ENCODE results near the gene ESYT2. TPM values are rescaled to one million over a fixed set of nuclear protein-coding genes. Genes with fewer than 3 reads are reported as not detected.
"Not testable (repeated sequence)": the region's sequence is repeated elsewhere in the genome, so short reads cannot be mapped to it uniquely, and the experiment has no call there.

The ESYT2 gene
- polyA plus RNA-seq, 4 donors, result 33.0 to 64.2 (median 45.6) TPM

- not testable (repeated sequence) for DNase-seq (ENCODE audit: low read depth in 4 of 4, low spot score in 3 of 4)
Observed at GRCh38 chr7:158703679-158704523, 125.4 kb downstream of the ESYT2 start.

GRCh38 chr7:158702944-158703343 lies 126.4 kb downstream of the ESYT2 start:
- DNase-seq (ENCODE audit: low read depth in 4 of 4, low spot score in 3 of 4), result no peak

GRCh38 chr7:158702196-158702595 lies 127.1 kb downstream of the ESYT2 start:
- no peak for DNase-seq (ENCODE audit: low read depth in 4 of 4, low spot score in 3 of 4)

- no peak for DNase-seq (ENCODE audit: low read depth in 4 of 4, low spot score in 3 of 4)
Observed at GRCh38 chr7:158700008-158700407, 129.3 kb downstream of the ESYT2 start.

- no peak for DNase-seq (ENCODE audit: low read depth in 4 of 4, low spot score in 3 of 4)
Observed at GRCh38 chr7:158699341-158699740, 130.0 kb downstream of the ESYT2 start.

- no peak for DNase-seq (ENCODE audit: low read depth in 4 of 4, low spot score in 3 of 4)
Observed at GRCh38 chr7:158698657-158699195, 130.6 kb downstream of the ESYT2 start.

- DNase-seq (ENCODE audit: low read depth in 4 of 4, low spot score in 3 of 4), result not testable (repeated sequence)
Observed at GRCh38 chr7:158697597-158697996, 131.7 kb downstream of the ESYT2 start.

- no peak for DNase-seq (ENCODE audit: low read depth in 4 of 4, low spot score in 3 of 4)
Observed at GRCh38 chr7:158695726-158696452, 133.4 kb downstream of the ESYT2 start.

- DNase-seq (ENCODE audit: low read depth in 4 of 4, low spot score in 3 of 4), result no peak
Observed at GRCh38 chr7:158695056-158695455, 134.3 kb downstream of the ESYT2 start.

- no peak for DNase-seq (ENCODE audit: low read depth in 4 of 4, low spot score in 3 of 4)
Observed at GRCh38 chr7:158694650-158695049, 134.7 kb downstream of the ESYT2 start.

GRCh38 chr7:158689488-158689887 lies 139.8 kb downstream of the ESYT2 start:
- DNase-seq (ENCODE audit: low read depth in 4 of 4, low spot score in 3 of 4), result no peak

GRCh38 chr7:158687406-158687805 lies 141.9 kb downstream of the ESYT2 start:
- no peak for DNase-seq (ENCODE audit: low read depth in 4 of 4, low spot score in 3 of 4)

GRCh38 chr7:158685693-158686092 lies 143.6 kb downstream of the ESYT2 start:
- DNase-seq (ENCODE audit: low read depth in 4 of 4, low spot score in 3 of 4), result no peak

- DNase-seq (ENCODE audit: low read depth in 4 of 4, low spot score in 3 of 4), result no peak
Observed at GRCh38 chr7:158684329-158684728, 145.0 kb downstream of the ESYT2 start.

GRCh38 chr7:158683541-158683940 lies 145.8 kb downstream of the ESYT2 start:
- no peak for DNase-seq (ENCODE audit: low read depth in 4 of 4, low spot score in 3 of 4)

- DNase-seq (ENCODE audit: low read depth in 4 of 4, low spot score in 3 of 4), result no peak
Observed at GRCh38 chr7:158682456-158682855, 146.9 kb downstream of the ESYT2 start.

Other genes with a start within 250 kb of the ESYT2 start
- gene PTPRN2, start 241.7 kb downstream of the ESYT2 start, polyA plus RNA-seq (ENCODE audit: insufficient read length in 4 of 4), result 1 to 10 TPM; 7.2 to 9.2 (median 7.5) TPM
- 10 to 100 TPM; 23.4 to 27.4 (median 25.5) TPM for gene NCAPG2, start 124.7 kb downstream of the ESYT2 start, polyA plus RNA-seq (ENCODE audit: insufficient read length in 4 of 4)
- gene DYNC2I1, start 27.0 kb upstream of the ESYT2 start, polyA plus RNA-seq (ENCODE audit: insufficient read length in 4 of 4), result 10 to 100 TPM; 20.7 to 35.8 (median 32.1) TPM

Measured in left renal pelvis (tissue), 4 donors.